HG02642 (cell line): ENCODE data around the gene SLIRP.
"Not testable (repeated sequence)": the region's sequence is repeated elsewhere in the genome, so short reads cannot be mapped to it uniquely, and the experiment has no call there.

Experiments used
- ATAC-seq: cut with Tn5 transposase; IDR thresholded peaks from one replicate; pipeline ENCODE4 v1.9.1; 2021; ENCODE audit warnings: mild to moderate bottlenecking; ENCODE audit not compliant: unreplicated experiment, poor library complexity

SLIRP gene

DNA sequence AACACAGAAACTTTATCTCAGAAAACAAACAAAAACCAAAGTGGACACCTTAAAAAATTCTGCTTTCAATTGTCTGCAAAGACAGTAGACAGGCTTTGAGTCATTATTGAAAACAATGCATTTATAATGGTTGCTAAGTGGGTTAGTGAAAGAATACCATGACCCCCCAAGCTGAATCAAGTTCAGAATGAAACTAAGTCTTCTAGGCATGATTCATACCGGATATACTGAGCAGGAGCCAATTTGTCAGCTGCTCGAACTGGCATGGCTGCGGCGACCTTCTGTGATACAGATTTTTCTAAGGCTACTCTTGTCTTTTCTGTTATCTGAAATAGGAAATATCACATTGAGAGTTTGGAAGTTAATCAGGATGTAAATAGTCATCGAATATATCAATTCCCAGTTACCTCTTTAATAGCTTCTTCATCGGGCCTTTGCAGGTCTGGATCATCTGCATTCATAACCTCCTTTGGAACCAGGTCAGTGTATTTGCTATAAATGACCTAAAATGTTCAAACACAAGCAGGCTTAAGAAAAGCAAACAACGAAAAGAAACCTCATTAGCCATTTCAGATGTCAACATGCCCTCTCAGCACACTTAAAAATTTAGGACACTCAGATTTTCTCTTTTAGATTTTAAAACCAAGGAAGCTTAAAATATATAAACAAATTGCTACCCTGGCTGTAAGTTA is 30.8 kb downstream of the SLIRP start:
- ATAC-seq: no peak

DNA sequence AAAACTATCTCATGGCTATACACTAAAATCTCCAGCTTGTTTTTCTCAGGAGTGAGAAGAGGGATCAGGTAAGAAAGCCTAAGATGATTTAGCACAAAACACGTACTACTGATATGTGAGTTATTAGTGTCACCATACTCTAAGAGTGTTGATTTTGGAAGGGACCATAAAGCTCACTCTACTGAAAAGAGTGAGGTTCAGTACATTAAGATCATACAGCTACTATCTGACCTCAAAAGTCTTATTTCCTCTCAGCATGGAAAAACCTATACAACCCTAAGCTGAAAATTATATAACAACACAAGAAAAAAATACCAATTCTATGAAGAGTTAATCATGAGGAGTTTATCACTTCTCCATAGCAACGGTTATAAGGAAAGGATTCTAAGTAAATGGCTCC is 33.5 kb downstream of the SLIRP start:
- ATAC-seq: no peak

- no peak for ATAC-seq
Measured at GRCh38 chr14:77746064-77746702, 38.3 kb downstream of the SLIRP start.

- ATAC-seq: not testable (repeated sequence)
Measured at GRCh38 chr14:77747425-77747824, 39.5 kb downstream of the SLIRP start.

- no peak for ATAC-seq
Measured at GRCh38 chr14:77752266-77752665, 44.4 kb downstream of the SLIRP start.

DNA sequence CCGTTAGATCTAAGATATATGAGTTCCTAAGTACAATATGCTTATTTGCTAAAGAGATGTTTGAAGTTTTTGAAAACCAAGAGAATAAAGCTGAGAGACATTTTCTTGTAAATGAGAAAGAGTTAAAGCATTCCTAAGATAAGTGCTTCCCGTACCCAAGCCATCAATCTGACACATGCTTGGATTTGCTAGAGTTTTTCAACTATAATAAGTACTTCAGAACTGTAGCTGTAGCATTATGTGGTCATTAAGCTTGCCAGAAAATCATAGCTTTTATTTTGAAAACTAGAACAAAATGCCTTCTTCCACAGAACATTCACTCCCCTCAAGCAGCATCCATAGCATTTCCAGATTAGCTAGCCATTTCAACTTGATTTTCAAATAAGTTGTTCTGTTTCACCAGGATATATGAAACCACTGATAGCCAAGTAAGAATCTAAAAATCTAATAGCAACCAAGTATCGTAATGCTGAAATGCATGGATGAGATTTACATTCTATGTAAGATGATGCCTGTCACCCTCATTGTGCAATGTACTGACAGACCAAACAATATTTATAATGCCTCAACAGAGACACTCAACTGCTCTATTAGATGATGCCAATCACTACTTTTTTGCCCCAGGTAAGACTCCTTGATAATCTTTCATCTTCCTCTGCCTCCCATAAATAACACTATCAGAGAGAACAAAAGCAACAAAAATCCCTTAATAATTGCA is 45.1 kb downstream of the SLIRP start:
- no peak for ATAC-seq

GRCh38 chr14:77760381-77761204 is 52.7 kb downstream of the SLIRP start, which contains the start of gene SNW1:
Gene SNW1, minus strand, starts transcription at chr14:77761156. Its CDS starts 29 bp downstream, at chr14:77761127.
- peak; percentile 93 for ATAC-seq

DNA sequence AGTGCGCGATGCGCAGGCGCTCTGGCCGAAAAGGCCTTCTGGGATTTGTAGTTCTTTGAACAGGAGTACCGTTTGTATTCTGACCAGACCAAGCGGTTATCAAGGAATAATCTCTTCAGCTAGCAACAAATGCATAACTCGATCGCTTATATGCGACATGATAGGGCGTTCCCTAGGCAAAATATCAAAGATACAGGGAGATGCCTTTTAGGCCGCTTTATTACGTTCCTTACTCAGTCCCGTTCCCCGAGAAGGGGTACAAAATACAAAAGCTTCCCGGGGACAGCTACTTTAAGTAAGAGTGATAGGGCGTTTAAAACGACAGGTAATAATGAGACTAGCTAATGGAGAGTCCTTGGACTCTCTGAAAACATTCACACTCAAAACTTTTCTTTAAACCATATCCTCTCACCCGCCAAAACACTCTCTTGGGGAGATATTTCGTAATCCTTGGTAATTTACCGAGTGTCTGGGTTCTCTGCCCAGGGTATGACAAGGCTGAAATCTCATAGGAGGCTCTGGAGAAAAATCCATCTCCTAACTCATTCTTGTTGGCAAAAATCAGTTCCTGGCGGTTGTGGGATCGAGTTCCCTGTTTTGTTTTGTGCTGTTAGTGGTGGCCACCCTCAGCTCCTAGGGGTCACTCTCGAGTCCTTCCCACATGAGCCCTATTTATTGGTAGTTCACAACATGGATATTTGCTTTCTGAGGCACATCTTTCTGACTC is 53.5 kb downstream of the SLIRP start:
- ATAC-seq: peak; percentile 27

DNA sequence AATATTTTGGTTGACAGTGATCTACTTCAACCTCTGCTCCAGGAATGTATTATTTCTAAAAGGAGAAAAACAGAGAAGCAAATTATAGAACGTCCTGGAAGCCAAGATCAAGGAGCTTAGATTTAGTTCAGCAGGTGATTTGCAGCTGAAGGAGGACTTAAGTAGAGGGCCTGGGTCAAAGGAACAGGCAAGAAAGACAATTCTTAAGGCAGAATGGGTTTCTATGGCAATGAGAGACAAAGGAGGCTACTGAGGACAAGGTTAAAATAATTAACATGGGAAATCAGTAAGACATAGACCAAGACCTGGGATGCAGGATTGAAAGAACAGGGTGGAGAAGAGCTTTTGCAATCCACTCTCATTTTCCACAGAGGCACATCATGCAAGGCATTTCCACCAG is 55.4 kb downstream of the SLIRP start:
- ATAC-seq: no peak

GRCh38 chr14:77763978-77764377 is 56.1 kb downstream of the SLIRP start:
- no peak for ATAC-seq
